Thoracic aorta (tissue), 2 donors: ENCODE measurements around the gene SRC. TPM values are rescaled to one million over a fixed set of nuclear protein-coding genes. Genes with fewer than 3 reads are reported as not detected.

Source experiments
- ATAC-seq: fragments of 150-250 bp; one replicate; pipeline ENCODE4 v1.8.0; 2017; ENCODE audit warnings: low read depth; ENCODE audit not compliant: insufficient number of reproducible peaks, low FRiP score
- DNase-seq: peaks from one replicate; pipeline ENCODE4 v3.0.0-alpha.2; 2020; ENCODE audit warnings: low spot score
- H3K27ac ChIP-seq, 2 donors: fragments of 200-600 bp; sonication (generic); 1 replicate in 1 of 2; 2 replicates in 1 of 2; pipeline ENCODE4 v1.5.1; 2016; ENCODE audit warnings: mild to moderate bottlenecking in 2 of 2, moderate library complexity in 2 of 2
- H3K27me3 ChIP-seq: fragments of 200-600 bp; sonication (generic); replicated peaks from 2 replicates; pipeline ENCODE4 v1.6.0; 2016; ENCODE audit warnings: mild to moderate bottlenecking; ENCODE audit not compliant: insufficient read depth
- H3K36me3 ChIP-seq: fragments of 200-600 bp; sonication (generic); one replicate; pipeline ENCODE4 v1.5.1; 2016
- H3K4me1 ChIP-seq, 2 donors: fragments of 200-600 bp; sonication (generic); 1 replicate in 1 of 2; 2 replicates in 1 of 2; pipeline versions ENCODE4 v1.5.1 to v1.6.0; 2016; ENCODE audit warnings: low read depth in 2 of 2, mild to moderate bottlenecking in 1 of 2; ENCODE audit not compliant: control insufficient read depth in 1 of 2
- H3K4me3 ChIP-seq: fragments of 200-600 bp; sonication (generic); 2 replicates; pipeline ENCODE4 v1.5.1; 2016; ENCODE audit warnings: mild to moderate bottlenecking
- H3K9me3 ChIP-seq: fragments of 200-600 bp; sonication (generic); 2 replicates; pipeline ENCODE4 v1.5.1; 2016
- total RNA-seq, 2 donors: library from RNA; depleted of rRNA; stranded (reverse); fragments of >200 nt; gene quantifications; one replicate each; pipeline versions ENCODE4 v1.1.0 to v1.2.3, GENCODE V29; 2016
- TF ChIP-seq, protein P1 (sequence below): fragments of 200-600 bp; sonication (generic); IDR thresholded peaks from one replicate; pipeline ENCODE4 v1.5.1; 2019; ENCODE audit warnings: antibody characterized with exemption

Gene SRC
- total RNA-seq, 2 donors from 2014 or later, result 80.3 to 89.0 TPM

DNA sequence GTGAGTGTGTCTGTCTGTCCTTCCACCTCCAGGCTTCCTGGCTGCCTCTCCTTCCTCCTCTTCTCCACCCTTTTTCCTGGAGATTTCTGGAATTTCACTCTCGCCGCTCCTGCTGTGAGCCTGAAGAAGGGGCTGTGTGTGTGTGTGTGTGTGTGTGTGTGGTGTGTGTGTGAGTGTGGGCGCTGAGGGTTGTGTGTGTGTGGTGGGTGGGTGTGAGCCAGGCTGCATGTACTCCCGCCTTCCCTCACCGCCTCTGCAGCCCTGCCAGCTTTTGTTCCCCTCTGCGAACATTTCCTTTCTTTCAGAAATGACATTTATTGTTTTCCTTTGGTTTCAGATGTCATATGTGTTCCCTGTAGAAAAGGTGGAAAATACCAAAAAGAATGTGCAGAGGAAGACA lies 76.0 kb downstream of the SRC start:
- no peaks in the 10 kb centered on the region for H3K27me3 ChIP-seq
- TF ChIP-seq, protein P1, sequence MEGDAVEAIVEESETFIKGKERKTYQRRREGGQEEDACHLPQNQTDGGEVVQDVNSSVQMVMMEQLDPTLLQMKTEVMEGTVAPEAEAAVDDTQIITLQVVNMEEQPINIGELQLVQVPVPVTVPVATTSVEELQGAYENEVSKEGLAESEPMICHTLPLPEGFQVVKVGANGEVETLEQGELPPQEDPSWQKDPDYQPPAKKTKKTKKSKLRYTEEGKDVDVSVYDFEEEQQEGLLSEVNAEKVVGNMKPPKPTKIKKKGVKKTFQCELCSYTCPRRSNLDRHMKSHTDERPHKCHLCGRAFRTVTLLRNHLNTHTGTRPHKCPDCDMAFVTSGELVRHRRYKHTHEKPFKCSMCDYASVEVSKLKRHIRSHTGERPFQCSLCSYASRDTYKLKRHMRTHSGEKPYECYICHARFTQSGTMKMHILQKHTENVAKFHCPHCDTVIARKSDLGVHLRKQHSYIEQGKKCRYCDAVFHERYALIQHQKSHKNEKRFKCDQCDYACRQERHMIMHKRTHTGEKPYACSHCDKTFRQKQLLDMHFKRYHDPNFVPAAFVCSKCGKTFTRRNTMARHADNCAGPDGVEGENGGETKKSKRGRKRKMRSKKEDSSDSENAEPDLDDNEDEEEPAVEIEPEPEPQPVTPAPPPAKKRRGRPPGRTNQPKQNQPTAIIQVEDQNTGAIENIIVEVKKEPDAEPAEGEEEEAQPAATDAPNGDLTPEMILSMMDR, result no peak
- ATAC-seq (no peak), DNase-seq (no peak)
- H3K4me3 ChIP-seq, result no peak overlapping the region
- no peaks in the 10 kb centered on the region for H3K9me3 ChIP-seq
- no peak overlapping the region for H3K27ac ChIP-seq
- H3K36me3 ChIP-seq, result no peaks in the 10 kb centered on the region
- no peaks in the 10 kb centered on the region for H3K4me1 ChIP-seq

DNA sequence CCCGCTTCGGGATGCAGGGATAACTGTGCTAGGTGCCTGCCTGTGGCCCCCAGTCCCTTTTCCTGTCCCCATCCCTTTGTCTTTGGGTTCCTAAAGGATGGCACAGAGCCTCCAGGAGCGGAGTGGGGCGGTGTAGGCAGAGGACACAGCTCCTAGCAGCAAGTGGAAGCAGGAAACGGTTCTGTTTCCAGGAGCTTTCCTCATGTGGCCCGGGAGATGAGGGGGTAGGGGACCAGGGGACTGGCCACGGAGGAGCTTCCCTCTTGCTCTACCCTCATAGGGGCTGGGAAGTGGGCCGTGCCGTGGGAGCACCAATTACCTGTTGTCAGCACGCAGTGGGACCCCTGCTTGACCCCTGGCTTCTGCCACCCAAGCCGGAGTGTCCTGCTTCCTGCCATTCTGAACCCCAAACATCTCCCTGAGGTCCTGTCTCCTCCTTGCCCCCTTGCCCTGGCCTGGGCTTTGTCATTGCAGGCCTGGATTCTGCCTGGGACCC lies 76.9 kb downstream of the SRC start:
- no peak for DNase-seq
- no peak for ATAC-seq
- Histone ChIP-seq H3K9me3 (no peaks in the 10 kb centered on the region), H3K27me3 (no peaks in the 10 kb centered on the region), H3K27ac (no peak overlapping the region), H3K36me3 (no peaks in the 10 kb centered on the region), H3K4me1 (no peaks in the 10 kb centered on the region), H3K4me3 (no peak overlapping the region)
- TF ChIP-seq, protein P1, result no peak

DNA sequence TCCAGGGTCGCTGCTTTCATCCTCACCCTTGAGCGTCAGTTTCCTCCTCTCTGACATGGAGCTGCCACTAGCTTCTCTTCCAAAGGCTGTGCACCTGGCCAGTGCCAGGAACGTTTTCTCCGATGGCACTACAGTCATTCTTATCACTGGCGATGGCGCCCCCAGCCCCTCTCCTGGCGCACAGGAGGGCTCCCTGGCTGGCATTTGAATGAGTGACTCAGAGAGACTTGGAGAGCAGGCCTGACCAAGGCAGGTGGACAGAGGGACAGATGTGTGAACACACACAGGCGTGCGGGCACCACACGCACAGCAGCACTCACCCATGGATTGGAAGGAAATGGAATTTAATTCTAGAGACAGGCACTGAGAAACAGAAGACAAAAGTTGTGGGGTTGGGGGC lies 77.6 kb downstream of the SRC start:
- Histone ChIP-seq H3K4me3 (no peak overlapping the region), H3K9me3 (no peaks in the 10 kb centered on the region), H3K4me1 (no peaks in the 10 kb centered on the region), H3K27me3 (no peaks in the 10 kb centered on the region), H3K27ac (no peak overlapping the region), H3K36me3 (no peaks in the 10 kb centered on the region)
- DNase-seq (no peak), ATAC-seq (no peak)
- TF ChIP-seq, protein P1, result no peak

DNA sequence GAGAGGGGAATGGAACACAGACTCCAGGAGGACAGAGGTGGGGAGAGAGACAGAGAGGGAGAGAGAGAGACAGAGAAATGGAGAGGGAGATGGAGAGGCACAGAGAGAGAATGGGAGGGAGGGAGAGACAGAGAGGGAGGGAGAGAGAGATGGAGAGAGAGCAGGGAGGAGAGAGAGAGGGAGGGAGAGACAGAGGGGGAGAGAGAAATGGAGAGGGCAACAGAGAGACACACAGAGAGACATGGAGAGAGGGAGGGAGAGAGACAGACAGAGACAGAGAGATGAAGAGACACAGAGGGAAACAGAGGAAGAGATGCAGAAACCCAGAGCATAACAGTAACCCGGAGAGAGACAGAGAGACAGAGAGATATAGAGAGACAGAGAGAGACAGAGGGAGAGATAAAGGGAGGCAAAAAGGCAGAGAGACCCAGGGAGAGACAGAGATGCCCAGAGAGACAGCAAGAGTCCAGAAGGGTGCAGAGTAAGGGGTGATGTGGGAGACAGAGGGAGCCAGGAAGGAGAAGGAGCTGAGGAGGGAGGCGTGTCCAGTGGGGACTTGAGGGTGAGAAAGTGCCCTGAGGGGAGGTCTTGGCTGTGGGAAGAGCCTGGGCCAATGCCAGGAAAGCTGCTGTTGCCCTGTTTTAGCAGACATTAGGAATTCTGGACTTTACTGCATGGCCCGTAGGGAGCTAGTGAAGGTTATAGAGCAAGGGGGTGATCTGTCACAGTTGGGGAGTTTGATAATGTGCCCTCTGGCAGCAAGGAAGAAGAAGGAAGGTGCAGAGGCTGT lies 78.3 kb downstream of the SRC start:
- TF ChIP-seq, protein P1, result no peak
- H3K27ac ChIP-seq, result no peak overlapping the region

DNA sequence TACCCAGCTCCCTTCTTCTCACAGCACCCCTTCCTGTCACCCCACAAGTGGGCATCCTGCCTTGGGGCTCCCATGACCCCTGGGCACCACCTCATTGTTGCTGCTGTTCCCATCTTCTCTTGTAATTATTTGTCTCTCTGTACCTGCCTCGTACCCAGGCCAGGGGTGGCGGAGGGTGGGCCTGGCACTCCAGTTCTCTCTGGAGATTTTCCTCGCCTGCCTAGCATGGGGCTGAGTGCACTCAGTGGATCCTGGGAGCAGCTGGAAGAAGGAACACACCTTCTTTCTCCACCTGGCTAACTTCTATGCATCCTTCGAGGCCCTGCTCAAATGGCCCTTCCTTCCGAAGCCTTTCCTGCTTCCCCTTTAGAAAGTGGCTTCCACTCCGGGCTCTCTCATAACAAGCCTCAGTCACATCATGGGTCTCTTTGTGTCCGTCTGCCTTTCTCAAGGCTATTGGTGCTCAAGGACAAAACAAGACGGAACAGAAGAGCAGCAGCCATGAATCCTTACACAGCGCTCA lies 79.2 kb downstream of the SRC start:
- Histone ChIP-seq H3K36me3 (no peaks in the 10 kb centered on the region), H3K27me3 (no peaks in the 10 kb centered on the region), H3K27ac (no peak overlapping the region), H3K9me3 (no peaks in the 10 kb centered on the region), H3K4me1 (no peaks in the 10 kb centered on the region), H3K4me3 (no peak overlapping the region)
- ATAC-seq, result no peak
- no peak for DNase-seq
- TF ChIP-seq, protein P1, result no peak

More for the DNA sequence above, 78.3 kb downstream of the SRC start:
- DNase-seq (no peak), ATAC-seq (no peak)
- no peaks in the 10 kb centered on the region for H3K9me3 ChIP-seq
- H3K4me1 ChIP-seq, result no peaks in the 10 kb centered on the region
- no peaks in the 10 kb centered on the region for H3K36me3 ChIP-seq
- H3K27me3 ChIP-seq, result no peaks in the 10 kb centered on the region
- no peak overlapping the region for H3K4me3 ChIP-seq
